ENCODE results near the gene TMEM89. TPM values are rescaled to one million over a fixed set of nuclear protein-coding genes. Genes with fewer than 3 reads are reported as not detected.

TMEM89 gene
- total and polyA plus RNA-seq, 2 experiments from 2014 or later = not detected

DNA sequence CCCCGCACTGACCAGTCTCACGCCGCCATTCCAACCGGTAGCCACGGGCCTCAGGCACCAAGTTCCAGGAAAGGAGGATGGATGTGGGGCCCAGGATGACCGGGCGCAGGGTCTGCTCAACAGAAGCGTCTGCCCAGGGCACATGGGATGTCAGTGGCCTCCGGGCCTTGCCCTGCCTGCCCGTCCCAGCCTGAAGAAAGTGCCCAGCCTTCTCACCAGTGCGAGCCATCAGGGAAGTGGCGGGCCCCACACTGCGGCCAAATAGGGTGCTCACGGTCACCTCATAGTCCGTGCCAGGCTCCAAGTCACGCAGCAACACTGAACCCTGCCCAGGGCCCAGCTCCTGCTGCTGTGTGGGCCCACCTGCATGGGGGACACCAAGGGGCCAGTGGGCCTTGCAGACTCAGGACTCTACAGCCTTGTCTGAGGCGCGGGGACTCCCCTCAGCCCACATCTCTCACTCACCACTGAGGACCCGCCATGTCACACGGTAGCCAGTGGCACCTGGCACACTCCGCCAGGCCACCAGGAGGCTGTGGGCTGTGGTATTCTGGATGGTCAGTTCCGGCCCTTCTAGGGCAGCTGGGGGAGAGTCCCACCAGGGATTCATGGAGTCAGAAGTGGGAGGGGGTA, 29.6 kb downstream of the TMEM89 start:
- no peaks in the 10 kb centered on the region for H4K20me1 ChIP-seq (replicated peaks; ENCODE audit: insufficient read depth)
- H3K27ac ChIP-seq (ENCODE audit: low read depth) = no peak overlapping the region
- DNase-seq (ENCODE audit: low spot score) (no peak), ATAC-seq (no peak)
- no peaks in the 10 kb centered on the region for H3K9me2 ChIP-seq (ENCODE audit: insufficient read depth)
- Mint-ChIP-seq H3K4me3 (no peak overlapping the region), H3K27me3 (ENCODE audit: insufficient read depth, low read depth, poor library complexity) (peaks cover 22% of the 10 kb centered on the region), H3K4me1 (peaks cover 21% of the 10 kb centered on the region), H3K27ac (no peak overlapping the region), H3K36me3 (ENCODE audit: low read depth) (no peaks in the 10 kb centered on the region; the same call in 2 of the 3 replicates), H3K9me3 (no peaks in the 10 kb centered on the region)
- no peak overlapping the region for H2AFZ ChIP-seq
- TF ChIP-seq EZH2 (IDR thresholded peaks at IDR 0.05; ENCODE audit: low read depth, unreplicated experiment) = no peak
- TF ChIP-seq ZNF114 (CRISPR knock-in tag; IDR thresholded peaks at IDR 0.05) = no peak
- TF ChIP-seq NANOG (IDR thresholded peaks at IDR 0.05; ENCODE audit: borderline replicate concordance) = no peak
- TF ChIP-seq, protein P1, sequence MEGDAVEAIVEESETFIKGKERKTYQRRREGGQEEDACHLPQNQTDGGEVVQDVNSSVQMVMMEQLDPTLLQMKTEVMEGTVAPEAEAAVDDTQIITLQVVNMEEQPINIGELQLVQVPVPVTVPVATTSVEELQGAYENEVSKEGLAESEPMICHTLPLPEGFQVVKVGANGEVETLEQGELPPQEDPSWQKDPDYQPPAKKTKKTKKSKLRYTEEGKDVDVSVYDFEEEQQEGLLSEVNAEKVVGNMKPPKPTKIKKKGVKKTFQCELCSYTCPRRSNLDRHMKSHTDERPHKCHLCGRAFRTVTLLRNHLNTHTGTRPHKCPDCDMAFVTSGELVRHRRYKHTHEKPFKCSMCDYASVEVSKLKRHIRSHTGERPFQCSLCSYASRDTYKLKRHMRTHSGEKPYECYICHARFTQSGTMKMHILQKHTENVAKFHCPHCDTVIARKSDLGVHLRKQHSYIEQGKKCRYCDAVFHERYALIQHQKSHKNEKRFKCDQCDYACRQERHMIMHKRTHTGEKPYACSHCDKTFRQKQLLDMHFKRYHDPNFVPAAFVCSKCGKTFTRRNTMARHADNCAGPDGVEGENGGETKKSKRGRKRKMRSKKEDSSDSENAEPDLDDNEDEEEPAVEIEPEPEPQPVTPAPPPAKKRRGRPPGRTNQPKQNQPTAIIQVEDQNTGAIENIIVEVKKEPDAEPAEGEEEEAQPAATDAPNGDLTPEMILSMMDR (conservative IDR thresholded peaks at IDR 0.05; ENCODE audit: low read depth in 2 of 2) = no peak
- TF ChIP-seq, protein P2, sequence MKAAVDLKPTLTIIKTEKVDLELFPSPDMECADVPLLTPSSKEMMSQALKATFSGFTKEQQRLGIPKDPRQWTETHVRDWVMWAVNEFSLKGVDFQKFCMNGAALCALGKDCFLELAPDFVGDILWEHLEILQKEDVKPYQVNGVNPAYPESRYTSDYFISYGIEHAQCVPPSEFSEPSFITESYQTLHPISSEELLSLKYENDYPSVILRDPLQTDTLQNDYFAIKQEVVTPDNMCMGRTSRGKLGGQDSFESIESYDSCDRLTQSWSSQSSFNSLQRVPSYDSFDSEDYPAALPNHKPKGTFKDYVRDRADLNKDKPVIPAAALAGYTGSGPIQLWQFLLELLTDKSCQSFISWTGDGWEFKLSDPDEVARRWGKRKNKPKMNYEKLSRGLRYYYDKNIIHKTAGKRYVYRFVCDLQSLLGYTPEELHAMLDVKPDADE (IDR thresholded peaks at IDR 0.05) = no peak
- TF ChIP-seq POLR2AphosphoS5 (IDR thresholded peaks at IDR 0.05; ENCODE audit: low read depth) = no peak
- TF ChIP-seq, protein P3, sequence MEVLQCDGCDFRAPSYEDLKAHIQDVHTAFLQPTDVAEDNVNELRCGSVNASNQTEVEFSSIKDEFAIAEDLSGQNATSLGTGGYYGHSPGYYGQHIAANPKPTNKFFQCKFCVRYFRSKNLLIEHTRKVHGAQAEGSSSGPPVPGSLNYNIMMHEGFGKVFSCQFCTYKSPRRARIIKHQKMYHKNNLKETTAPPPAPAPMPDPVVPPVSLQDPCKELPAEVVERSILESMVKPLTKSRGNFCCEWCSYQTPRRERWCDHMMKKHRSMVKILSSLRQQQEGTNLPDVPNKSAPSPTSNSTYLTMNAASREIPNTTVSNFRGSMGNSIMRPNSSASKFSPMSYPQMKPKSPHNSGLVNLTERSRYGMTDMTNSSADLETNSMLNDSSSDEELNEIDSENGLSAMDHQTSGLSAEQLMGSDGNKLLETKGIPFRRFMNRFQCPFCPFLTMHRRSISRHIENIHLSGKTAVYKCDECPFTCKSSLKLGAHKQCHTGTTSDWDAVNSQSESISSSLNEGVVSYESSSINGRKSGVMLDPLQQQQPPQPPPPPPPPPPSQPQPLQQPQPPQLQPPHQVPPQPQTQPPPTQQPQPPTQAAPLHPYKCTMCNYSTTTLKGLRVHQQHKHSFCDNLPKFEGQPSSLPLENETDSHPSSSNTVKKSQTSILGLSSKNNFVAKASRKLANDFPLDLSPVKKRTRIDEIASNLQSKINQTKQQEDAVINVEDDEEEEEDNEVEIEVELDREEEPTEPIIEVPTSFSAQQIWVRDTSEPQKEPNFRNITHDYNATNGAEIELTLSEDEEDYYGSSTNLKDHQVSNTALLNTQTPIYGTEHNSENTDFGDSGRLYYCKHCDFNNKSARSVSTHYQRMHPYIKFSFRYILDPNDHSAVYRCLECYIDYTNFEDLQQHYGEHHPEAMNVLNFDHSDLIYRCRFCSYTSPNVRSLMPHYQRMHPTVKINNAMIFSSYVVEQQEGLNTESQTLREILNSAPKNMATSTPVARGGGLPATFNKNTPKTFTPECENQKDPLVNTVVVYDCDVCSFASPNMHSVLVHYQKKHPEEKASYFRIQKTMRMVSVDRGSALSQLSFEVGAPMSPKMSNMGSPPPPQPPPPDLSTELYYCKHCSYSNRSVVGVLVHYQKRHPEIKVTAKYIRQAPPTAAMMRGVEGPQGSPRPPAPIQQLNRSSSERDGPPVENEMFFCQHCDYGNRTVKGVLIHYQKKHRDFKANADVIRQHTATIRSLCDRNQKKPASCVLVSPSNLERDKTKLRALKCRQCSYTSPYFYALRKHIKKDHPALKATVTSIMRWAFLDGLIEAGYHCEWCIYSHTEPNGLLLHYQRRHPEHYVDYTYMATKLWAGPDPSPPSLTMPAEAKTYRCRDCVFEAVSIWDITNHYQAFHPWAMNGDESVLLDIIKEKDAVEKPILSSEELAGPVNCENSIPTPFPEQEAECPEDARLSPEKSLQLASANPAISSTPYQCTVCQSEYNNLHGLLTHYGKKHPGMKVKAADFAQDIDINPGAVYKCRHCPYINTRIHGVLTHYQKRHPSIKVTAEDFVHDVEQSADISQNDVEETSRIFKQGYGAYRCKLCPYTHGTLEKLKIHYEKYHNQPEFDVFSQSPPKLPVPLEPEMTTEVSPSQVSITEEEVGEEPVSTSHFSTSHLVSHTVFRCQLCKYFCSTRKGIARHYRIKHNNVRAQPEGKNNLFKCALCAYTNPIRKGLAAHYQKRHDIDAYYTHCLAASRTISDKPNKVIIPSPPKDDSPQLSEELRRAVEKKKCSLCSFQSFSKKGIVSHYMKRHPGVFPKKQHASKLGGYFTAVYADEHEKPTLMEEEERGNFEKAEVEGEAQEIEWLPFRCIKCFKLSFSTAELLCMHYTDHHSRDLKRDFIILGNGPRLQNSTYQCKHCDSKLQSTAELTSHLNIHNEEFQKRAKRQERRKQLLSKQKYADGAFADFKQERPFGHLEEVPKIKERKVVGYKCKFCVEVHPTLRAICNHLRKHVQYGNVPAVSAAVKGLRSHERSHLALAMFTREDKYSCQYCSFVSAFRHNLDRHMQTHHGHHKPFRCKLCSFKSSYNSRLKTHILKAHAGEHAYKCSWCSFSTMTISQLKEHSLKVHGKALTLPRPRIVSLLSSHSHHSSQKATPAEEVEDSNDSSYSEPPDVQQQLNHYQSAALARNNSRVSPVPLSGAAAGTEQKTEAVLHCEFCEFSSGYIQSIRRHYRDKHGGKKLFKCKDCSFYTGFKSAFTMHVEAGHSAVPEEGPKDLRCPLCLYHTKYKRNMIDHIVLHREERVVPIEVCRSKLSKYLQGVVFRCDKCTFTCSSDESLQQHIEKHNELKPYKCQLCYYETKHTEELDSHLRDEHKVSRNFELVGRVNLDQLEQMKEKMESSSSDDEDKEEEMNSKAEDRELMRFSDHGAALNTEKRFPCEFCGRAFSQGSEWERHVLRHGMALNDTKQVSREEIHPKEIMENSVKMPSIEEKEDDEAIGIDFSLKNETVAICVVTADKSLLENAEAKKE (CRISPR knock-in tag; IDR thresholded peaks at IDR 0.05) = no peak
- H3K36me3 ChIP-seq (ENCODE audit: insufficient read depth) = no peaks in the 10 kb centered on the region
- no peak overlapping the region for H3K4me2 ChIP-seq
- H3K4me3 ChIP-seq = no peak overlapping the region
- H3K27me3 ChIP-seq (ENCODE audit: insufficient read depth) = peaks cover 11% of the 10 kb centered on the region; the same call in 1 of the 2 replicates
- H3F3A ChIP-seq (replicated peaks; ENCODE audit: low read depth) = 0 out of 2 replicates have a peak, but pooled peaks cover 7% of the 10 kb centered on the region
- peaks cover 17% of the 10 kb centered on the region; the same call in 1 of the 2 replicates for H3K4me1 ChIP-seq (ENCODE audit: insufficient read depth)
- H3K79me2 ChIP-seq (replicated peaks; ENCODE audit: insufficient read depth) = no peaks in the 10 kb centered on the region

Measured in GM23338 (cell line).